Thoracic aorta (tissue), 2 donors: ENCODE results near the gene PBRM1. TPM values are rescaled to one million over a fixed set of nuclear protein-coding genes. Genes with fewer than 3 reads are reported as not detected.

Experiments used
- ATAC-seq: fragments of 150-250 bp; one replicate; pipeline ENCODE4 v1.8.0; 2017; ENCODE audit warnings: low read depth; ENCODE audit not compliant: insufficient number of reproducible peaks, low FRiP score
- DNase-seq: peaks from one replicate; pipeline ENCODE4 v3.0.0-alpha.2; 2020; ENCODE audit warnings: low spot score
- H3K27ac ChIP-seq, 2 donors: fragments of 200-600 bp; sonication (generic); 1 replicate in 1 of 2; 2 replicates in 1 of 2; pipeline ENCODE4 v1.5.1; 2016; ENCODE audit warnings: mild to moderate bottlenecking in 2 of 2, moderate library complexity in 2 of 2
- H3K27me3 ChIP-seq: fragments of 200-600 bp; sonication (generic); replicated peaks from 2 replicates; pipeline ENCODE4 v1.6.0; 2016; ENCODE audit warnings: mild to moderate bottlenecking; ENCODE audit not compliant: insufficient read depth
- H3K36me3 ChIP-seq: fragments of 200-600 bp; sonication (generic); one replicate; pipeline ENCODE4 v1.5.1; 2016
- H3K4me1 ChIP-seq, 2 donors: fragments of 200-600 bp; sonication (generic); 1 replicate in 1 of 2; 2 replicates in 1 of 2; pipeline versions ENCODE4 v1.5.1 to v1.6.0; 2016; ENCODE audit warnings: low read depth in 2 of 2, mild to moderate bottlenecking in 1 of 2; ENCODE audit not compliant: control insufficient read depth in 1 of 2
- H3K4me3 ChIP-seq: fragments of 200-600 bp; sonication (generic); 2 replicates; pipeline ENCODE4 v1.5.1; 2016; ENCODE audit warnings: mild to moderate bottlenecking
- H3K9me3 ChIP-seq: fragments of 200-600 bp; sonication (generic); 2 replicates; pipeline ENCODE4 v1.5.1; 2016
- CTCF ChIP-seq: fragments of 200-600 bp; sonication (generic); IDR thresholded peaks from one replicate; pipeline ENCODE4 v1.5.1; 2019; ENCODE audit warnings: antibody characterized with exemption
- total RNA-seq, 2 donors: library from RNA; depleted of rRNA; stranded (reverse); fragments of >200 nt; gene quantifications; one replicate each; pipeline versions ENCODE4 v1.1.0 to v1.2.3, GENCODE V29; 2016

PBRM1 gene
- total RNA-seq, 2 donors from 2014 or later: 84.5 to 87.2 TPM

DNA sequence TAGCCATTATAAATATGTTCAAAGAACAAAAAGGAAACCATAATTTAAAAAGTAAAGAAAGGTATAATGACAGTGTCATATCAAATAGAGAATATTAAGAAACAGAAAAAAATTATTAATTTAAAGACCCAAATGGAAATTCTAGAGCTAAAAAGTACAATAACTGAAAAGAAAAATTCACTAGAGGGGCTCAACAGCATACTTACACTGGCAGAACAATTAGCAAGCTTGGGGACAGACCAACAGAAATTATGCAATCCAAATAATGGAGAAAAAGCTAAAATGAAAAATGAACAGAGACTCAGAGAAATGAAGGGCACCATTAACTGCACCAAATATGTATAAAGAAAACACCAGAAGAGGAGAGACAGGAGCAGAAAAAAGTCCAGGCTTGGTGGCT, 33.9 kb upstream of the PBRM1 start:
- Histone ChIP-seq H3K27me3 (no peaks in the 10 kb centered on the region), H3K9me3 (no peaks in the 10 kb centered on the region), H3K4me1 (no peaks in the 10 kb centered on the region), H3K4me3 (no peak overlapping the region), H3K27ac (no peak overlapping the region), H3K36me3 (peaks cover 4% of the 10 kb centered on the region)
- no peak for ATAC-seq
- no peak for DNase-seq
- no peak for TF ChIP-seq CTCF

GRCh38 chr3:52715714-52716305, 30.1 kb upstream of the PBRM1 start:
- H3K9me3 ChIP-seq: no peaks in the 10 kb centered on the region
- H3K36me3 ChIP-seq: peaks cover 4% of the 10 kb centered on the region
- H3K27me3 ChIP-seq: no peaks in the 10 kb centered on the region
- ATAC-seq (no peak), DNase-seq (no peak)
- no peaks in the 10 kb centered on the region for H3K4me1 ChIP-seq
- H3K4me3 ChIP-seq: no peak overlapping the region
- H3K27ac ChIP-seq: no peak overlapping the region
- no peak for TF ChIP-seq CTCF

DNA sequence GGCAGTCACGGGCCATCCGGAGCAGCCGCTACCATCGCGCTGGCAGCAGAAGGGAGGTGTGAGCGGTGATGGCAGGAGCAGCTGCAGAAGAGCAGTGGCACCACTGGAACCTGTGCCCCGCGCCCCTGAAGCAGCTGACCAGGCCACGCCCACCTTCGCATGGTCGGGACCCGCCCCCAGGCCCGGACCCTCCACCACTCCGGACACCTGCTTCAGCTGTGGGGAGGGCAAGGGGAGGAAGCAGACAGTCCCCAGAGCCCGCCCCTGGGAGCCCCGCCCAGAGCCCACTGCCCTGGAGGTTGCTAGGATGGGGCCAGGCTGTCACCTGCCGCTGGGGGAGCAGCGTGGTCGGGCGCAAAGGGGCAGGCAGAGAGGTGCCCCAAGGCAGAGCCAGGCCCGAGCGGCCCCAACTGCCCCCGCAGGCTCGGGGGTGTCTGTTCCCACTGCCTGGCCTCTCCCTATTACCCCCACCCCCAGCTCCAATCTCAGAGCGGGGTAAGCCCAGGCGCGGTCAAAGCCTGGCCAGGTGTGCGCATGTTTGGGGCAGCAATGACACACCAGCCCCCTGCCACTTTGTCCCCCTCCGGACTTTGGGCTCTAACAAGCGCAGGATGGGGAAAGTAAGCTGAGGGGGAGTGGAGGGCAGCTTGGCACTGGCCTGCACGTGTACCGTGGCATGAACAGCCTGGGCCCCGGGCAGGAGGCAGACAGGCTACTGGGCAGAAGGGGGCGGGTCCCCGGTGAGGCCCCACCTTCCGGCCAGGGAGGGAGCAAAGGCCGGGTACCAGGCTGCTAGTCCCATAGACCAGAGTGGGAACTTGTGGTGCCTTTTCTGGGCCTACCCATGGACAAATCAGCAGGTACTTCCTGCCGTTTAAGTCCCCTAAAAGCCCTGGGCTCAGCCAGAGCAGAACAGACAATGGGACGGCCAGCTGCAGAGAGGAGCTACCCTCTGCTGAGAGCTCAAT, 28.9 kb upstream of the PBRM1 start:
- H3K9me3 ChIP-seq: no peaks in the 10 kb centered on the region
- H3K27me3 ChIP-seq: no peaks in the 10 kb centered on the region
- DNase-seq (no peak), ATAC-seq (no peak)
- no peak for TF ChIP-seq CTCF
- H3K27ac ChIP-seq: no peak overlapping the region
- peaks cover 4% of the 10 kb centered on the region for H3K36me3 ChIP-seq
- no peaks in the 10 kb centered on the region for H3K4me1 ChIP-seq
- no peak overlapping the region for H3K4me3 ChIP-seq

GRCh38 chr3:52712291-52713212, 26.8 kb upstream of the PBRM1 start:
- no peak overlapping the region for H3K4me3 ChIP-seq
- peaks cover 6 to 7% of the 10 kb centered on the region in 2 donors for H3K4me1 ChIP-seq
- no peak for ATAC-seq
- no peaks in the 10 kb centered on the region for H3K9me3 ChIP-seq
- no peaks in the 10 kb centered on the region for H3K27me3 ChIP-seq
- no peak for TF ChIP-seq CTCF
- no peak overlapping the region for H3K27ac ChIP-seq
- DNase-seq: no peak
- peaks cover 9% of the 10 kb centered on the region for H3K36me3 ChIP-seq
